CD14-positive monocyte (primary cell): ENCODE data around the gene KIZ. TPM values are rescaled to one million over a fixed set of nuclear protein-coding genes. Genes with fewer than 3 reads are reported as not detected.

Experiments used
- DNase-seq, 3 donors: peaks; one replicate each; pipeline ENCODE4 v3.0.0-alpha.2; 2011 to 2022
- H2AFZ ChIP-seq: 2 replicates; pipeline ENCODE4 v1.6.0; 2012; ENCODE audit warnings: mild to moderate bottlenecking, low read depth, low read length, inconsistent platforms; ENCODE audit not compliant: insufficient read depth, poor library complexity, severe bottlenecking
- H3K27ac ChIP-seq, 2 donors: 1 replicate in 1 of 2; 2 replicates in 1 of 2; pipeline ENCODE4 v1.5.1; 2012 to 2013; ENCODE audit warnings: low read length in 2 of 2, control low read depth in 1 of 2, inconsistent platforms in 1 of 2, low read depth in 1 of 2, mild to moderate bottlenecking in 1 of 2
- H3K27me3 ChIP-seq, 2 donors: one replicate each; pipeline versions ENCODE4 v1.6.0 to v1.6.1; 2011 to 2013; ENCODE audit warnings: low read length in 2 of 2; ENCODE audit not compliant: control insufficient read depth in 2 of 2, insufficient read depth in 2 of 2
- H3K36me3 ChIP-seq, 2 donors: replicated peaks in 1 of 2; 1 replicate in 1 of 2; 2 replicates in 1 of 2; pipeline versions ENCODE4 v1.5.1 to v1.6.1; 2012 to 2013; ENCODE audit warnings: low read length in 2 of 2, control low read depth in 1 of 2, inconsistent platforms in 1 of 2, mild to moderate bottlenecking in 1 of 2; ENCODE audit not compliant: insufficient read depth in 2 of 2, control insufficient read depth in 1 of 2
- H3K4me1 ChIP-seq, 2 donors: 1 replicate in 1 of 2; 2 replicates in 1 of 2; pipeline versions ENCODE4 v1.5.1 to v1.6.1; 2012 to 2013; ENCODE audit warnings: low read length in 2 of 2, control low read depth in 1 of 2, inconsistent platforms in 1 of 2, mild to moderate bottlenecking in 1 of 2, moderate library complexity in 1 of 2; ENCODE audit not compliant: insufficient read depth in 2 of 2, control insufficient read depth in 1 of 2
- H3K4me2 ChIP-seq: replicated peaks from 2 replicates; pipeline ENCODE3; 2012; ENCODE audit warnings: low read length, moderate library complexity, mild to moderate bottlenecking; ENCODE audit not compliant: poor library complexity, severe bottlenecking; ENCODE audit errors: extremely low read depth
- H3K4me3 ChIP-seq, 3 experiments: fragments of 200-600 bp in 1 of 3; sonication (generic) in 1 of 3; replicated peaks in 1 of 3; 1 replicate in 2 of 3; 2 replicates in 1 of 3; pipeline ENCODE4 v1.5.1; 2011 to 2013; ENCODE audit warnings: low read length in 3 of 3, mild to moderate bottlenecking in 3 of 3, control low read depth in 2 of 3, low read depth in 2 of 3, inconsistent platforms in 1 of 3, moderate library complexity in 1 of 3
- H3K79me2 ChIP-seq: 2 replicates; pipeline ENCODE4 v1.6.0; 2012; ENCODE audit warnings: mild to moderate bottlenecking, control low read depth, inconsistent platforms, low read length, moderate library complexity; ENCODE audit not compliant: insufficient read depth
- H3K9ac ChIP-seq: 2 replicates; pipeline ENCODE4 v1.6.0; 2017; ENCODE audit warnings: low read length, mild to moderate bottlenecking; ENCODE audit not compliant: insufficient read depth, poor library complexity, severe bottlenecking
- H3K9me3 ChIP-seq, 2 donors: replicated peaks in 1 of 2; 1 replicate in 1 of 2; 2 replicates in 1 of 2; pipeline versions ENCODE4 v1.5.1 to v1.6.1; 2012 to 2013; ENCODE audit warnings: low read length in 2 of 2, control low read depth in 1 of 2; ENCODE audit not compliant: control insufficient read depth in 1 of 2, insufficient read depth in 1 of 2
- H4K20me1 ChIP-seq: 2 replicates; pipeline ENCODE4 v1.6.0; 2012; ENCODE audit warnings: mild to moderate bottlenecking, low read length, control low read depth, moderate library complexity; ENCODE audit not compliant: insufficient read depth
- H3K27ac Mint-ChIP-seq, 7 donors: one replicate each; pipeline ENCODE4 v1.8.0; 2020; ENCODE audit warnings: mild to moderate bottlenecking in 7 of 7, mixed read lengths in 7 of 7, moderate library complexity in 6 of 7, inconsistent platforms in 2 of 7
- H3K27me3 Mint-ChIP-seq, 3 donors: one replicate each; pipeline ENCODE4 v1.8.0; 2021 to 2022; ENCODE audit warnings: low read depth in 3 of 3, mild to moderate bottlenecking in 3 of 3, mixed read lengths in 3 of 3, moderate library complexity in 3 of 3, inconsistent platforms in 1 of 3
- H3K36me3 Mint-ChIP-seq, 2 donors: one replicate each; pipeline ENCODE4 v1.8.0; 2020; ENCODE audit warnings: mixed read lengths in 2 of 2, inconsistent platforms in 1 of 2, mild to moderate bottlenecking in 1 of 2
- H3K4me1 Mint-ChIP-seq: one replicate; pipeline ENCODE4 v1.8.0; 2020; ENCODE audit warnings: mild to moderate bottlenecking, mixed read lengths
- H3K4me3 Mint-ChIP-seq, 2 donors: one replicate each; pipeline ENCODE4 v1.8.0; 2020; ENCODE audit warnings: mild to moderate bottlenecking in 2 of 2, mixed read lengths in 2 of 2, moderate library complexity in 1 of 2
- H3K9me3 Mint-ChIP-seq, 7 donors: one replicate each; pipeline ENCODE4 v1.8.0; 2020 to 2022; ENCODE audit warnings: mixed read lengths in 7 of 7, mild to moderate bottlenecking in 6 of 7, moderate library complexity in 6 of 7, inconsistent platforms in 2 of 7
- CTCF ChIP-seq: fragments of 200-600 bp; IDR thresholded peaks from one replicate; pipeline ENCODE4 v1.8.0; 2022; ENCODE audit warnings: antibody characterized with exemption, mild to moderate bottlenecking
- WGBS: methylation state at CpG from one replicate; pipeline ENCODE4 v1.1.5; 2013; ENCODE audit warnings: missing lambda C conversion rate; ENCODE audit not compliant: insufficient coverage; 5-methylcytosine and 5-hydroxymethylcytosine counted together
- intact Hi-C, 2 donors: fragments of 100-400 bp; cut with micrococcal nuclease; formaldehyde crosslinking; loops; one replicate each; pipeline versions ENCODE4 v1.15.0 to v1.15.1; 2023
- polyA plus RNA-seq, 3 donors: library from polyadenylated mRNA; depleted of rRNA in 1 of 3; unstranded in 2 of 3; stranded (reverse) in 1 of 3; fragments of 300-500 nt in 2 of 3; fragments of >200 nt in 1 of 3; fragmentation: Illumina TruSeq in 2 of 3; gene quantifications; 1 replicate in 2 of 3; 2 replicates in 1 of 3; pipeline ENCODE4 v1.2.3, GENCODE V29; 2012 to 2021

Gene KIZ
- polyA plus RNA-seq, 3 donors, result 7.2 to 13.2 (median 10.2) TPM

GRCh38 chr20:21141825-21142224, 15.9 kb downstream of the KIZ start:
- Histone ChIP-seq H4K20me1 (no peaks in the 10 kb centered on the region), H3K27ac (no peak overlapping the region), H2AFZ (no peak overlapping the region), H3K27me3 (no peaks in the 10 kb centered on the region), H3K9ac (no peak overlapping the region), H3K9me3 (no peaks in the 10 kb centered on the region), H3K79me2 (no peaks in the 10 kb centered on the region), H3K4me3 (no peak overlapping the region), H3K4me1 (no peaks in the 10 kb centered on the region), H3K36me3 (peaks cover 0 to 10% of the 10 kb centered on the region in 2 donors), H3K4me2 (no peak overlapping the region)
- no peak for TF ChIP-seq CTCF
- Mint-ChIP-seq H3K27me3 (no peaks in the 10 kb centered on the region), H3K4me1 (no peaks in the 10 kb centered on the region), H3K4me3 (no peak overlapping the region), H3K9me3 (no peaks in the 10 kb centered on the region), H3K27ac (no peak overlapping the region), H3K36me3 (peaks cover 13 to 19% of the 10 kb centered on the region in 2 donors)
- 91% methylated on average over 4 of the region's 5 CpGs for WGBS
- DNase-seq, result no peak
- intact Hi-C loops, result no loop called here

GRCh38 chr20:21143194-21143890, 17.5 kb downstream of the KIZ start:
- peaks cover 6% of the 10 kb centered on the region for H3K4me1 Mint-ChIP-seq
- H3K9me3 Mint-ChIP-seq, result no peaks in the 10 kb centered on the region
- H3K79me2 ChIP-seq, result no peaks in the 10 kb centered on the region
- no peak for DNase-seq
- no peak overlapping the region for H3K4me2 ChIP-seq
- H3K27ac ChIP-seq, result no peak overlapping the region
- H3K36me3 ChIP-seq, result no peaks in the 10 kb centered on the region
- H3K9me3 ChIP-seq, result no peaks in the 10 kb centered on the region
- no peaks in the 10 kb centered on the region for H4K20me1 ChIP-seq
- peaks cover 7 to 13% of the 10 kb centered on the region in 2 donors for H3K36me3 Mint-ChIP-seq
- H3K4me3 Mint-ChIP-seq, result no peak overlapping the region
- H3K27me3 Mint-ChIP-seq, result no peaks in the 10 kb centered on the region
- H3K27me3 ChIP-seq, result no peaks in the 10 kb centered on the region
- no peak overlapping the region for H2AFZ ChIP-seq
- TF ChIP-seq CTCF, result no peak
- no peak overlapping the region for H3K27ac Mint-ChIP-seq
- no peak overlapping the region for H3K9ac ChIP-seq
- H3K4me1 ChIP-seq, result peaks cover 0 to 2% of the 10 kb centered on the region in 2 donors
- 100% methylated on average over 2 of the region's 7 CpGs for WGBS
- intact Hi-C loops, result no loop called here
- H3K4me3 ChIP-seq, result no peak overlapping the region
